Cardiac muscle cell (in vitro differentiated cells and primary cell): ENCODE data around the gene ABCB8. TPM values are rescaled to one million over a fixed set of nuclear protein-coding genes. Genes with fewer than 3 reads are reported as not detected.

Source experiments
- DNase-seq, 2 donors: peaks; one replicate each; pipeline versions ENCODE4 v3.0.0 to v3.0.0-alpha.2; 2010 to 2017; ENCODE audit warnings: low read depth in 1 of 2, low spot score in 1 of 2
- H3K27ac ChIP-seq: fragments of 200-600 bp; sonication (generic); 2 replicates; pipeline ENCODE4 v1.5.1; 2016
- H3K27me3 ChIP-seq: fragments of 200-600 bp; sonication (generic); 2 replicates; pipeline ENCODE4 v1.6.0; 2016; ENCODE audit warnings: control low read depth
- H3K36me3 ChIP-seq: fragments of 200-600 bp; sonication (generic); 2 replicates; pipeline ENCODE4 v1.5.1; 2016; ENCODE audit warnings: control low read depth
- H3K4me1 ChIP-seq: fragments of 200-600 bp; sonication (generic); 2 replicates; pipeline ENCODE4 v1.8.1; 2017; ENCODE audit warnings: low read depth, mild to moderate bottlenecking, mixed run types
- H3K4me3 ChIP-seq: fragments of 200-600 bp; sonication (generic); 2 replicates; pipeline ENCODE4 v1.5.1; 2016; ENCODE audit warnings: mild to moderate bottlenecking
- H3K9me3 ChIP-seq: fragments of 200-600 bp; sonication (generic); 2 replicates; pipeline ENCODE4 v1.5.1; 2017; ENCODE audit warnings: low read depth, mild to moderate bottlenecking, control low read depth
- CTCF ChIP-seq: IDR thresholded peaks from 2 replicates; pipeline ENCODE4 v1.5.1; 2012; ENCODE audit warnings: low read depth, mild to moderate bottlenecking, low read length
- polyA plus RNA-seq: library from polyadenylated mRNA; unstranded; fragments of >200 nt; fragmentation: Nextera tagmentation; extraction: Ambion mirVana; gene quantifications from 2 replicates; pipeline ENCODE4 v1.2.1, GENCODE V29; 2016
- total RNA-seq: library from RNA; depleted of rRNA; stranded (reverse); fragments of >200 nt; gene quantifications from 2 replicates; pipeline ENCODE4 v1.2.3, GENCODE V29; 2016

The ABCB8 gene
- total and polyA plus RNA-seq, 2 experiments from 2014 or later, result 20.4 to 29.2 TPM

GRCh38 chr7:151028948-151029501 lies 775 bp downstream of the ABCB8 start:
- Histone ChIP-seq H3K9me3 (no peaks in the 10 kb centered on the region), H3K4me3 (peak overlapping the region; percentile 95), H3K27ac (peak overlapping the region; percentile 73), H3K36me3 (no peaks in the 10 kb centered on the region), H3K4me1 (peaks cover 12% of the 10 kb centered on the region), H3K27me3 (no peaks in the 10 kb centered on the region)
- no peak for TF ChIP-seq CTCF
- DNase-seq, result no peak

GRCh38 chr7:151031011-151031410 lies 2.8 kb downstream of the ABCB8 start:
- DNase-seq, result no peak
- Histone ChIP-seq H3K4me1 (peaks cover 12% of the 10 kb centered on the region), H3K27me3 (no peaks in the 10 kb centered on the region), H3K4me3 (no peak overlapping the region), H3K9me3 (no peaks in the 10 kb centered on the region), H3K36me3 (no peaks in the 10 kb centered on the region), H3K27ac (no peak overlapping the region)
- TF ChIP-seq CTCF, result no peak

GRCh38 chr7:151032936-151033863 lies 5.0 kb downstream of the ABCB8 start:
- DNase-seq, result no peak
- H3K36me3 ChIP-seq, result peaks cover 3% of the 10 kb centered on the region

GRCh38 chr7:151033864-151034249 lies 5.6 kb downstream of the ABCB8 start:
- TF ChIP-seq CTCF, result no peak
- no peaks in the 10 kb centered on the region for H3K27me3 ChIP-seq
- H3K27ac ChIP-seq, result no peak overlapping the region
- no peak overlapping the region for H3K4me3 ChIP-seq
- H3K4me1 ChIP-seq, result peaks cover 7% of the 10 kb centered on the region
- H3K36me3 ChIP-seq, result peaks cover 3% of the 10 kb centered on the region
- H3K9me3 ChIP-seq, result no peaks in the 10 kb centered on the region
- DNase-seq, result no peak

More at GRCh38 chr7:151032936-151033863, 5.0 kb downstream of the ABCB8 start:
- Histone ChIP-seq H3K27ac (no peak overlapping the region), H3K4me3 (no peak overlapping the region), H3K4me1 (peaks cover 4% of the 10 kb centered on the region), H3K27me3 (no peaks in the 10 kb centered on the region), H3K9me3 (no peaks in the 10 kb centered on the region)
- no peak for TF ChIP-seq CTCF

GRCh38 chr7:151034312-151035025 lies 6.2 kb downstream of the ABCB8 start:
- no peak for TF ChIP-seq CTCF
- no peak for DNase-seq
- H3K4me3 ChIP-seq, result no peak overlapping the region
- no peaks in the 10 kb centered on the region for H3K9me3 ChIP-seq
- peaks cover 9% of the 10 kb centered on the region for H3K4me1 ChIP-seq
- H3K27ac ChIP-seq, result no peak overlapping the region
- H3K27me3 ChIP-seq, result no peaks in the 10 kb centered on the region
- H3K36me3 ChIP-seq, result peaks cover 3% of the 10 kb centered on the region
